Smooth muscle cell (in vitro differentiated cells): ENCODE measurements around the gene GNAI3. TPM values are rescaled to one million over a fixed set of nuclear protein-coding genes. Genes with fewer than 3 reads are reported as not detected.

ENCODE experiments used
- DNase-seq: peaks from one replicate; lab custom pipeline; 2025; ENCODE audit not compliant: unreplicated experiment; lab: John Stamatoyannopoulos, UW
- H2AFZ ChIP-seq: fragments of 200-600 bp; sonication (generic); 2 replicates; pipeline ENCODE4 v1.6.0; 2016; ENCODE audit warnings: antibody characterized with exemption, low read depth, mild to moderate bottlenecking
- H3F3A ChIP-seq: fragments of 200-600 bp; sonication (generic); 2 replicates; pipeline ENCODE4 v1.6.0; 2017; ENCODE audit warnings: antibody characterized with exemption, low read depth
- H3K27ac ChIP-seq: fragments of 200-600 bp; sonication (generic); 2 replicates; pipeline ENCODE4 v1.5.1; 2016; ENCODE audit warnings: low read depth, mild to moderate bottlenecking
- H3K27me3 ChIP-seq: fragments of 200-600 bp; sonication (generic); 2 replicates; pipeline ENCODE4 v1.6.1; 2016; ENCODE audit warnings: low read depth, mild to moderate bottlenecking
- H3K36me3 ChIP-seq: fragments of 200-600 bp; sonication (generic); 2 replicates; pipeline ENCODE4 v1.5.1; 2016; ENCODE audit warnings: low read depth
- H3K4me1 ChIP-seq: fragments of 200-600 bp; sonication (generic); 2 replicates; pipeline ENCODE4 v1.5.1; 2016; ENCODE audit warnings: low read depth
- H3K4me2 ChIP-seq: fragments of 200-600 bp; sonication (generic); 2 replicates; pipeline ENCODE4 v1.6.0; 2016; ENCODE audit warnings: mild to moderate bottlenecking
- H3K4me3 ChIP-seq: fragments of 200-600 bp; sonication (generic); 2 replicates; pipeline ENCODE4 v1.5.1; 2016; ENCODE audit warnings: mild to moderate bottlenecking
- H3K79me2 ChIP-seq: fragments of 200-600 bp; sonication (generic); 2 replicates; pipeline ENCODE4 v1.6.0; 2016; ENCODE audit warnings: low read depth, mild to moderate bottlenecking
- H3K9ac ChIP-seq: fragments of 200-600 bp; sonication (generic); 2 replicates; pipeline ENCODE4 v1.6.0; 2016; ENCODE audit warnings: low read depth
- H3K9me3 ChIP-seq: fragments of 200-600 bp; sonication (generic); replicated peaks from 2 replicates; pipeline ENCODE4 v1.5.1; 2016; ENCODE audit warnings: low read depth
- H4K20me1 ChIP-seq: fragments of 200-600 bp; sonication (generic); 2 replicates; pipeline ENCODE4 v1.6.0; 2016; ENCODE audit warnings: low read depth
- WGBS: methylation state at CpG from one replicate; pipeline ENCODE4 v1.1.7; 2016; ENCODE audit warnings: low lambda C conversion rate; 5-methylcytosine and 5-hydroxymethylcytosine counted together
- polyA plus RNA-seq: library from polyadenylated mRNA; unstranded; fragments of >200 nt; fragmentation: Nextera tagmentation; extraction: Ambion mirVana; gene quantifications from 2 replicates; pipeline ENCODE4 v1.2.1, GENCODE V29; 2016
- total RNA-seq: library from RNA; depleted of rRNA; stranded (reverse); fragments of >200 nt; gene quantifications from 2 replicates; pipeline ENCODE4 v1.2.3, GENCODE V29; 2014
- TF ChIP-seq, protein P1 (sequence below): fragments of 200-600 bp; sonication (generic); IDR thresholded peaks from 2 replicates; pipeline ENCODE4 v1.5.1; 2017; ENCODE audit warnings: borderline replicate concordance, mild to moderate bottlenecking, antibody characterized with exemption; ENCODE audit not compliant: insufficient read depth, poor library complexity, severe bottlenecking

The GNAI3 gene
- 15.4 and 19.0 TPM in 2 replicates for total RNA-seq
- 11.4 and 13.0 TPM in 2 replicates for polyA plus RNA-seq

DNA sequence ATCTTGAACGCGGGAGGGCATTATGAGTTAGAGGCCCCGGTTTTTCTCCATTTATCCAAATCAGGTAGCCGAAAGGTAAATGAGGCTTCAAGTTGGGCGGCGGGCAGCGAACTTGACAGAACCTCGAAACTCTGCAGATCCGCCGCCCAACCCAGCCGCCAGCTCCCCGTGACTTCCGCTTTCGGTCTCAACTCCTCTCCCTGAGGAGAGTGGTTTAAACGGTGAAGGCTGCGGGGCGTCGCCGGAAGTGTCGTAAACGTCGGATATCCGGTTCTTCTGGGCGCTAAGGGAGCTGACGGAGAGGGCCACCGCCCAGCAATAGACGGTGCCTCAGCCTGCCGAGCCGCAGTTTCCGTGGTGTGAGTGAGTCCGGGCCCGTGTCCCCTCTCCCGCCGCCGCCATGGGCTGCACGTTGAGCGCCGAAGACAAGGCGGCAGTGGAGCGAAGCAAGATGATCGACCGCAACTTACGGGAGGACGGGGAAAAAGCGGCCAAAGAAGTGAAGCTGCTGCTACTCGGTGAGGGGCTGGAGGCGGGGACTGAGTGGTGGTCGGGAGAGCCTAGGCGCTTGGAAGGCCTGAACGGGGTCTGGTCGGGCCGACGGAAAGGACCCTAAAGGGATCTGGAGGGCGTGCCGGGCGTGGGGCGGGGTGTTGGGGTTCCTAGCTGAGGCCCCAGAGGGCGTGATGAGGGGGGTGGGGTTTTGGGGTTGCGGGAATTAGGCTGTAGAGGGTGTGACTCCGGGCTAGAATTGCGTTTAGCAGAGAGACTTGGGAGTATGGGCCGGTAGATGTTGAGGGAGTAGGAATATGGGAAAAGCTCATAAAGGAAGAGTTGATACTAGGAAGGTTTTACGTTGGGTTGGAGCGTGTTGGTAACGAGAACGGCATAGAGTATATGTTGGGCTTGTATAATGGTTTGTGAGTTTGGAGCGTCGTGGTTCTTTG is at the start of gene GNAI3:
GNAI3 (plus strand) TSS at position 295 of the 947 bp plus-strand sequence; CDS start at position 401, 106 bp downstream.
- Histone ChIP-seq H2AFZ (peak within 1 kb of the TSS; percentile 67), H3K4me1 (peaks cover 22% of the 10 kb centered on the region), H3K4me3 (peak within 1 kb of the TSS; percentile 77), H3K36me3 (no peaks in the 10 kb centered on the region), H3K9me3 (no peaks in the 10 kb centered on the region), H3K27me3 (no peaks in the 10 kb centered on the region), H4K20me1 (peaks cover 47% of the 10 kb centered on the region), H3F3A (peaks cover 3% of the 10 kb centered on the region), H3K27ac (peak within 1 kb of the TSS; percentile 91), H3K9ac (peak within 1 kb of the TSS; percentile 94), H3K4me2 (peak within 1 kb of the TSS; percentile 87), H3K79me2 (peaks cover 64% of the 10 kb centered on the region)
- peak; percentile 71 for DNase-seq
- WGBS = 1% methylated on average over 65 of the region's 68 CpGs
- TF ChIP-seq, protein P1, sequence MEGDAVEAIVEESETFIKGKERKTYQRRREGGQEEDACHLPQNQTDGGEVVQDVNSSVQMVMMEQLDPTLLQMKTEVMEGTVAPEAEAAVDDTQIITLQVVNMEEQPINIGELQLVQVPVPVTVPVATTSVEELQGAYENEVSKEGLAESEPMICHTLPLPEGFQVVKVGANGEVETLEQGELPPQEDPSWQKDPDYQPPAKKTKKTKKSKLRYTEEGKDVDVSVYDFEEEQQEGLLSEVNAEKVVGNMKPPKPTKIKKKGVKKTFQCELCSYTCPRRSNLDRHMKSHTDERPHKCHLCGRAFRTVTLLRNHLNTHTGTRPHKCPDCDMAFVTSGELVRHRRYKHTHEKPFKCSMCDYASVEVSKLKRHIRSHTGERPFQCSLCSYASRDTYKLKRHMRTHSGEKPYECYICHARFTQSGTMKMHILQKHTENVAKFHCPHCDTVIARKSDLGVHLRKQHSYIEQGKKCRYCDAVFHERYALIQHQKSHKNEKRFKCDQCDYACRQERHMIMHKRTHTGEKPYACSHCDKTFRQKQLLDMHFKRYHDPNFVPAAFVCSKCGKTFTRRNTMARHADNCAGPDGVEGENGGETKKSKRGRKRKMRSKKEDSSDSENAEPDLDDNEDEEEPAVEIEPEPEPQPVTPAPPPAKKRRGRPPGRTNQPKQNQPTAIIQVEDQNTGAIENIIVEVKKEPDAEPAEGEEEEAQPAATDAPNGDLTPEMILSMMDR = no peak

DNA sequence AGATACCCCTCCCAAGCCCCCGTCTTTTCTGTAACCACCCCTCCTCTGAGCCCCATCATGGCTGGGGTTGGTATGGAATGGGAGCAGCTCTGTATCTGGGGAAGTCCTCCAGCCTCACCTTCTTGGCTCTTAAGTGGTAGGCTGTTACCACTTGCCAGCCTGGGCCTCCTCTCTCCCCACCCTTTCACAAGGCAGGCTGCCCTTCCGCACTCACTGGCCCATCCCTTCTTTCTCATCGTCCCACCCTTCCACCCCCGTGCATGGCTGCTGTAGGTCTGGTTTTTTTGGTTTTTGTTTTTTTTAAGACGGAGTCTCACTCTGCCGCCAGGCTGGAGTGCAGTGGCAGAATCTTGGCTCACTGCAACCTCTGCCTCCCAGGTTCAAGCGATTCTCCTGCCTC is 49.3 kb upstream of the GNAI3 start:
- Histone ChIP-seq H2AFZ (no peak overlapping the region), H3K27me3 (no peaks in the 10 kb centered on the region), H3F3A (peaks cover 18% of the 10 kb centered on the region), H3K9me3 (no peaks in the 10 kb centered on the region), H3K4me1 (peaks cover 4% of the 10 kb centered on the region), H3K79me2 (peaks cover 8% of the 10 kb centered on the region), H3K4me2 (no peak overlapping the region), H3K36me3 (no peaks in the 10 kb centered on the region), H4K20me1 (peaks cover 17% of the 10 kb centered on the region), H3K4me3 (no peak overlapping the region), H3K9ac (no peak overlapping the region), H3K27ac (no peak overlapping the region)
- 88% methylated on average over 7 of the region's 7 CpGs for WGBS
- TF ChIP-seq, protein P1 = no peak
- DNase-seq = no peak

DNA sequence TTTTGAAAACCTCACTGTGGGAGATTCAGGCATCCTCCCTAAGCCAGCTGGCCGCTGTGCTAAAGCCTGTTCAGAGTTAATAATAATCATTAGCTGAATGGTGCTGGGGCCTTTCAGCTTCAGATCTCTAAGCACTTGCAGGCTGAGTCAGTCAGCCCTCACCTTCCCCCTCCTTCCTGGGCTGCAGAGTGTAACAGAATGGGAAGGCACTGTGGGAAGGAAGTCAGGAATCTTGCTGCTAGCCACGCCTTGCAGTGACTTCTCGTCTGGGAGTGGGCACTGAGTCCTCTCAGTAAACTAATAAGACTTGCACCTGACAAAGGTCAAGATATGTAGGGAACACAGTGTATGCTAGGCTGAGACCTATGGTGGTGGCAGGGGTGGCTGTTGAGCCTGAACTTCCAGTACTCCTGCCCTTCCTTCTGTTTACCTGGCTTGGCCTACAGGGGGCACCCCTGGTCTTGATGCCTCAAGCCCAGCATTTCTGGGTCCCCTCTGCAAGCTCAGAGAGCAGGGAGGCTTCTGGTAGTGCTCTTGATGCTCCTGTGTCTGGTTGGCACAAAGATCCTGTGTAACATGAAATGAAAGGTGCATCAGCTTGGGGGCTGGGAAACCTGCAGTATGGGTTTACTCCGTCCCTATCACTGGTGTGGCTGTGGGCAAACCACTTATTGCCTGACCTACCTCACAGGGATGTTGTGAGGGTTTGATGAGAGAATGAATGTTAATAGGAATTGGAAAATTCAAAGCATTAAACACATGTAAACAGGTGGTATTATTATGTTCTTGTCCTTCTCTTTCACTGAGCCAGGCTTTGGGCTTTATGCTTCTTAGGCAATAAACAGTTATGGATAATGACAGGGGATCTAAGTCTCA is 48.5 kb upstream of the GNAI3 start:
- WGBS = 58% methylated on average over 4 of the region's 4 CpGs
- no peak for DNase-seq
- no peak overlapping the region for H2AFZ ChIP-seq
- no peaks in the 10 kb centered on the region for H3K9me3 ChIP-seq
- H3K9ac ChIP-seq = no peak overlapping the region
- no peak overlapping the region for H3K4me2 ChIP-seq
- TF ChIP-seq, protein P1 = peak; percentile 34
- H3K36me3 ChIP-seq = no peaks in the 10 kb centered on the region
- peaks cover under 1% of the 10 kb centered on the region for H3K4me1 ChIP-seq
- H3K27ac ChIP-seq = no peak overlapping the region
- H4K20me1 ChIP-seq = peaks cover 17% of the 10 kb centered on the region
- H3K27me3 ChIP-seq = no peaks in the 10 kb centered on the region
- no peak overlapping the region for H3K4me3 ChIP-seq
- peaks cover 18% of the 10 kb centered on the region for H3F3A ChIP-seq
- peaks cover 3% of the 10 kb centered on the region for H3K79me2 ChIP-seq
